ENCODE data around the gene ANKRD39.
A peak's percentile ranks its signal among the peaks of the same experiment; 100 is the strongest.

The ANKRD39 gene

DNA sequence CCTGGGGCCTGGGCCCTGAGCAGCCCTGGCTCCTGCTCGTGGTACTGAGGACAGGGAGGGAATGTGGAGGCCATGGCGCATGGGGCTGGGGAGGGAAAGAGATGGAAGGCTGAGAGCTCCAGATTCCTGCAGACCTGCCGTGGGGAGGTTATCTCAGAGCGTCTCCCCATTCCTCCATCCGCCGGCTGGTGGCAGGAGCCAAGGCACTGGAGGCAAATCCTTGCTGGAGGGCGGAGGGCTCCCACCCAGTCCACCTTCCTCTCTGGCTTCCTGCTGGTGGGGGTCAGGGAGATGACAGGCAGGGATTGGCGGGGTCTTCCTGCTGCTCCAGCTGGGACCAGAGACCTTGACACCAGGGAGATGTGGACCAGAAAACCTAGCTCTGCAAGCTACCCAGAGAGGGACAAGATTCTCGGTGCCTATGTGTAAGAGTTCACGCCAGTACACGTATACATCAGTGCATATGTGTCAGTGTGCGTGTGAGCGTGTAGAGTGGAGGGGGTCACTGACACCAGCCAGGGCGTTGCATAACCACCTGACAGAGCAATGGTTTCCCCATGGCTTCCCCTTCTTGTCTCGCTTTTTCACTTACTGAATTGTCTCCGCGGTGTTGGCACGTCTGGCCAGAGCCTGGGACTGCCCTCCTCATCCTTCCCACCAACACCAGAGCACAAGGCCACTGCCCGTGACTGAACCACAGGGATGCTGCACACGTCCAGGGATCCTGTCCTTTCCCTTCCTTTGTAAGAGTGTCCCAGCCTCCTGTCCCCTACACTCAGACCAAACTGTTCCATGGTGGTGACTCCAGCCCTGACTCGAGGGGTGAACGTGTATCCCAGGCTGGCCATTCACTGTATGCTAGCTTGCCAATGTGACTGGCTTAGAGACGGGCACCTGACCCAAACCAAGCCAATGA lies 27.9 kb upstream of the ANKRD39 start:
- DNase-seq: no peak

DNA sequence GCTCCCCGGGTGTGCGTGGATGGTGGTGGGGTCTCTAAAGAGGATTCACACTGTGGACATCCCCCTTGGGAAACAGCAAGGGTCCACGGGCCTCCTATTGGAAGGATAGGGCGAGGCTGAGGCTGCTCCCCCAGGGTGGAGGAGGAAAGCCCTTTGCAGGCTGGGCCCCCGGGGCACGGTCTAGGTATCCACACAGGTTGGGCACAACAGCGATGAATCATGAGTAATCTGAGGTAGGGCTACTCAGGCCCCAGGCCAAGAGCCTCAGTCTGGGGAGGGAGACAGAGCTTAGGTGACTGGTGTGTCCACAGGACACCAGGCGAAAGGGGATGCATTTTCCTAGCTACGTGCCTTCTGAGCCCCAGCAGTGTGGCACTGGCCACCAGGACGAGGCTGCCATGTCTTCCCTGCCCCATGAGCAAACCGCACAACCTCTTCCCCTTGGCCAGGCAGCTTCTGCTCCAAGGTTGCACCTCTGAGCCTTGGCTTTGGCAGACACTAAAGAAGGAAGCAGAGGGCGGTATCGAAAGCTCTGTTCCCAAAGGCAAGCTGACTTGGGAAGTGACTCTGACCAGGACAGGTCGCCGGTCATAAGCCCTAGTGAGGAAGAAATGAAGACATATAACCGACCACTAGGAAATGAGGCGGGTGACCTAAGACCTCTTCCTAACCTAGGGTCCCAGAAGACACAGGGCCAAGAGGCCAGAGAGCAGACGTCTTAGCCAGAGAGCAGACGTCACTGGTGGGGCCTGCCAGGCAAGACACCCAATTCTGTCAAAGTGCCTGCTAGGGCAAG lies 26.7 kb upstream of the ANKRD39 start:
- no peak for DNase-seq

DNA sequence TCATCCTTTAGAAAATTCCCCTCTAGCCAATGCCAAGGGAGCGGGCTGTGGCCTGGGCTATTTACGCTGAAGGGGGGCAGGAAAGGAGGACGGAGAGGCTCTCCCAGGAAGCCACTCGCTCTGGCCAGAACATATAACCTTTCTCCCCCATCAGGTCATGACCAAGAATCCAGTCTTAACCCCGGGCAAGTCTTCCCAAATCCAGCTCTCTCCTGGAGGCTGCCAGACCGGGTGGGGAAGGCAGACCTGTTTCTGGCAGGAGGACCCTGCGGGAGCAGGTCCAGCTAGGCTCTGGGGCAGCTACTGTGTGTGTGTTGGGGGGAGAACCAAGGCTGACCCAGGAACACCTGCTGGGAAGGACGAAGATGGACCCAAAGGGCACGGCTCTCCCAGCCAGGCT lies 25.5 kb upstream of the ANKRD39 start:
- DNase-seq: no peak

DNA sequence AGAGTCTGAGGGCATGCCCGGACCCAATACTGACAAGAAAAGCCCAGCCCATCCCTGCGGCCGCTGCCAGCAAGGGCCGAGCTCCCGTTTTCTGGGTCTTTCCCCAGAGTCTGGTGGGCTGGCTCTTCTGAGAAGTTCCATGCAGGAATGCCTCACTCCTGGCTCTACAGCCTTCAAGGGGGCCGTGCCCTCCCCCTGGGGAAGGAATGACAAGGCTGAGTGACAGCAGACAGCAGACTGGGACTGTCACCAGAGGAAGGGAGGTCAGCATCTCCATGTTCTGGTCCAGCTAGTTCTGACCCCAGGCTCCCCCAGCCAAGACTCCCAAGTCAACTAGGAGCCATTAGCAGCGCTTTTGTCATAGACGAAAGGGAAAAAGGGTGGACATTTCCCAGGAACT lies 25.1 kb upstream of the ANKRD39 start:
- no peak for DNase-seq

DNA sequence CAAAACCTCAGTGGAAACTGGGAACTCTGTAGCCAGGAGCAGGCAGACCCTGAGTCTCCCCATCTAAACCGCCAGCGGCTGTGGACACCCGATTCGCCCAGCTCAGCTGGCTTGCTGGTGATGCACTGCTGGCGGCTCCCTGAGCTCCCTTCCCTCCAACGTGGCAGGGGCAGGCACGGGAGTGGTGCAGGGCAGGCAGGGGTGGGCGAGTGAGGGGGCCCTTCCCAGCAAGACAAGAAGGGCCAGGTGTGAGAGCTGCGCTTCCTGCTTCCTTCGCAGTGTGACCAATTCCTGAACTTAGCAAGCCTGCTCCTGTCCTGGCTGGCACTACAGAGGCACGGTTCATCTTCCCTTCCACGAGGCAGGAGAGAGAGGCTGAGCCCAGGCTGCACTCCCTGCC lies 24.4 kb upstream of the ANKRD39 start:
- DNase-seq: no peak

DNA sequence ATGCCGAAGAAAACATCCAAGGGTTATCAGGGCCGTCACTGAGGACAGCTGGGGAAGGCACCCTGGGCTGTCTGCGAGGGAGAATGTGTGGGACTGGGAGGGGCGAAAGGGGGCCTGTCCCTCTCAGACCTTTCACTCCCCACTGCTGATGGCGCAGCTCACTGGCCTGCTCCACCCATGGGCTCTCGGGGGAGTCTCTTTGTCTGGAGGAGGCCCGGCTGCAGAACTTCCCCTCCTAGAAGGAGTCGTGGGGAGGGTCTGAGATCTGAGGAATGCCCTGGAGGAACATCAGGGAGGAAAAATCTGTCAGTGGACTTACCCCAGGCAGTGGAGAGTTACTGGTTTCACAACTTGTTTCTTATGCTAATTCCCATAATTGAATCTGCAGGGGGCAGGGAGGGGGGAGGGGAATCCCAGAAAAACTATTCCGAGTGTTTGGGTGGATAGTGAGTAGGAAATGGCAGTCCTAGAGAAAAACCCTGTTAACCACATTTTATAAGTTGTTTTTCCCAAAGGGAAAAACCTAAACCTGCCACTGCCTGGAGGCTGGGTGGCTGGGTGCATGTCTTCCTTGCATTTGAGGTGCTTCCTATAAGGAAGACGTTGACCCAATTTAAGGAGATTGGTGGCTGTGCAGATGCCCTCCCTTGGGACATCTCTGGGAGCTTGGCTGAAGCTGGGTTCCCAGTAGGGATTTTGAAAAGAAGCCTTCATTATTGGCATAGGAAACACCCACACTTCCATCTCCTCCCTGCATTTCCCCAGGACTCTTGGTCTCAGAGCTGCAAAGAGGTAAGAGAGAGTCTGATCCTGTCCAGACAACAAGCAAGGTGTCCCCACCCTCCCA lies 23.8 kb upstream of the ANKRD39 start:
- DNase-seq: no peak

DNA sequence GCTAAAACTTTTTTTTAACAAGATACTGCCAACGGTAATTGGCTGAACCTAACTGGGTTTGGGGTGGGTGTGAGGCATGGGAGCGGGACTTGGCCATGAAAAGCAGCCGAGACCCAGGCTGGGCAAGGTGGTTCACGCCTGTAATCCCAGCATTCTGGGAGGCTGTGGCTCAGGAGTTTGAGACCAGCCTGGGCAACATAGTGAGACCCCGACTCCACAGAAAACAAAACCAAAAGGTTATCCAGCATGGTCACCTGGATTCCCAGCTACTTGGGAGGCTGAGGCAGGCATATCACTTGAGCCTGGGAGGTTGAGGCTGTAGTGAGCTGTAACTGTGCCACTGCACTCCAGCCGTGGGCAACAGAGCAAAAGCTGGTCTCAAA lies 23.1 kb upstream of the ANKRD39 start:
- no peak for DNase-seq

DNA sequence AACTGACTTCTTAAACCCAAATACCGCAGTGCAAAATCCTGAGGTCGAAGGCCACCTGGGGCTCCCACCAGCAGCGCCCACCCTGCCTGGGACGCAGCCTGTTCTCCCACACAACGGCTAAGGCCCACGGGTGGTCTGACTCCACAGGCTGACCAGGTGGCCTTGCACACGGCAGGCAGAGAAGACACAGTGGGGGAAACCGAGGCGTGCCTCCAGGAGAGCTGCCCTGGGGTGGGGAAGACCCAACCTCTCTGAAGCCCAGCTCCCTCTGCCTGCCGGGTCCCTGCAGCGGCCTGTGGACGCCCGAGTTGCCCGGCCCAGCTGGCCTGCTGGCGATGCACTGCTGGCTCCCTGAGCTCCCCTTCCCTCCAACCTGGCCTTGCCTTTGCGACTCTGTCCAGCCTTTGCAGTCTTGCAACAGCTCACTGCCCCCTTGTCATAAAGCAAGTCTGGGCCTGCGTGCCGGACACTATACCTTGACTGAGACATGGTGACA lies 21.8 kb upstream of the ANKRD39 start:
- DNase-seq: no peak

DNA sequence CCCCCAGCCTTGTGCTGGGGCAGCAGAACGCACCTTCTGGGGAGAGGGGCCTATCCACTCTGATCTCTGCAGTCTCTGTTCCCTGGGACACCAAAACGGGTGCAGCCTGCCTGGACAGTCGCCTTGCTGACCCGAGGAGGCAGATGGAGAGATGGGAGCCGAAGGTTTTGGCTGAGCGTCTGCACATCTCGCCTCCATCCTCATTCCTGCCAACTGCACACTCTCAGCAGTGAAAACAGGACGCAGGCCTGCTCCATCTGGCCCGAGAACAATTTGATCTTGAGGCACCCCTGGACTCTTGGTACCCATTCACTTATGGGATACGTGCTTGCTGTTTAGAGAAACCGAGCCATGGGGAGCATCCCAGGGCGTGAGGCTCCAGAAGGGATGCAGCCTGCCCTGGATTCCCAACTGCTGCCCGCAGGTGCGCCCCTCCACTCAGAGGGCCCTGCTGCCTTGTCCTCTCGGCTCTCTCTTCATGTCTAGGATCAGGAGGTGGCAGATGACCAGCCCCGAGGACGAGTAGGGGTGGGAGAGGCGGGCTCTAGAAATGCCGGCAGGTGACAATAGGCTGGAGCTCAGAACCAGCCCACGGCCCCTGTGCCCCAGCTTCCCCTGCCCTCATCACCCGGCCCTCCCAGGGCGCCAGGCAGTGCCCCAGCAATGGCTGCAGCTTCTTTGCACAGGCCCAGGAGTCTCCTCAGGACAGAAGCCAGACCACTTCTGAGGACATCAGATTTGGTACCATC lies 21.2 kb upstream of the ANKRD39 start:
- DNase-seq: no peak

DNA sequence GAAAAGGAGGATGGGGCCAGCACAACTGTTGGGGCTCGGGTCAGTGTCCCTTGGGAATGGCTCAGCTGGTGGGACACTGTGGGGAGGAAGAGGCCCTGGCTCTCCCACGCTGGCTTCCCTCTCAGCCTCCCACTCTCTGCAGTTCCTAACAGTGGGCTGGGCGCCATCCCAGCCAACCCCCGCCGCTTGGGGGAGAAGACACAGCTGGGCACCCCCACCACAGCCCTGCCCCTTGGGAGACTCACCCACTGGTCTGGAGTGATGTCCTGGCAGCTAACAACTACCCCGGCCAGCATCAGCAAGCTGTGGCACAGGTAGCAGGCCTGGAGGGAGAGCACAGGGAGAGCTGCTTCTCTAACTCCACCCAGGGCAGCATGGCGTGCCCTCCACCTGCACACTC lies 20.4 kb upstream of the ANKRD39 start:
- DNase-seq: no peak

DNA sequence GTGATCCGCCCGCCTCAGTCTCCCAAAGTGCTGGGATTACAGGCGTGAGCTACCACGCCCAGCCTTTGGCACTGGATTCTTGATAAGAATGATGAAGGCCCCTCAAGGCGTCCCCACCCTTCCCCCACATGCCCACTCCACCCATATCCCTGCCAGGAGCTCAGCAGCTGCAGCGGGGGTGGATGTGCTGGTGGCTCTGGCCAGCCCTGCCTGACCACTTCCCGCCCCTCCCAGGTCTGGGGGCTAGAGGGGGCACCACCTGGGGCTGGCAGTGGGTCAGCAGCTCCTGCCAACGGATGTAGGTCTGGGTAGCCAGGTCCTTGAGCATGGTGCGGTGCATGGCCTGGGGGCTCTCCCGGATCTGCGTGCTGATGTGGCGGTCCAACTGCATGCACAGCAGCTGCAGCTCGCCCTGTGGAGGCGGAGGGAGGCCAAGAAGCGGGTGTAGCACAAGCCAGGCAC lies 19.8 kb upstream of the ANKRD39 start:
- no peak for DNase-seq

DNA sequence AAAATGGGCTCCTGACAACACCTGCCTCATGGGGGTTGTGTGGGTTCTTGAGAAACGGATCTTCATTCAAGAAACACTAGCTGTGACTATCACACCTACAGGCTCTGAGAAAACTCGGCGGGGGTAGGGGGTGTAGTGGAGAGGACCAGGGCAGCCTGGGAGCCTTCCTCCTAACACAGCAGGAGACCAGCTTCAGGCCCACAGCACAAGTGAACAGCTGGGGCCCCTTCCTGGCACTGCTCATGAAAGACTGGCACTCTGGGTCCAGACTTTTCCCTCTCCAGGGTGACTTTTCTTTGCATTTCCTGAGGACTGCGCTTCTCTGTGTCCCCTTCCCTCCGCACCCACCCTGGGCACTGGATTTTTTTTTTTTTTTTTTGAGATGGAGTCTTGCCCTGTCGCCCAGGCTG lies 19.2 kb upstream of the ANKRD39 start:
- DNase-seq: no peak

DNA sequence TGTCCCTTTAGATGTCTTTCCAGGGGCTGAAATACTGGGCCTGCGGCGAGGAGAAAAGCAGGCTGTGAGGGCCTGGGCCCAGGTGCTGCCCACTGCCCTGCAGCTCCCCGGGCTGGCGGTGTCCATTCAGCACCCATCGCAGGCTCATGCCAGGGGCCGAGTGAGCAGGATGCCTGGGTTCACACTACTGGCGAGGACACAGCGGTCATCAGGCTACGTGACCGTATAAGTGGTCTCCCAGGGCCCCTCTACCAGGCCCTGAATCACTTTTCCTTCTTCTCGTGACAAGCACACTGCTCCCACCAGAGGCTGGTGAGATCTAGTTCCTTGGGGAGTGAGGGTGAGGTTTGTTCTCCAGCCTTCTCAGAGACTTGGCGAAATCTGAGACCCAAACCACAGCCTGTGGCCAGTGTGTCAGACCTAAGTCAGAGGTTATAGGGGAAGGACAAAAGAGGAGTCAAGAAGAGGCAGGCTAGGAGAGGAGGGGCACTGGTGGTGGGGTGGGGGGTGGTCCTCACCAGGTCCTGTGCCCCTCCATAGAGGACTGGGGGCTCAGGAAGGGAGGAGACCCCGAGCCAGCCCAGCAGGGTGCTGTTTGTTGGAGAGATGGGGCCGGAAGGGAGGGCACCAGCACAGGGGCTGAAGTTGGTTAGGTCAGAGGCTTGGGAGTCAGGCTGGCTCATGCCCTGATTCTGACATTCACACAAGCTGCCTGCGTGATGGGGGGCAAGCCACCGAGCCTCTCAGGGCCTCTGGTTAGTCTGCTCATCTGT lies 18.6 kb upstream of the ANKRD39 start:
- no peak for DNase-seq

DNA sequence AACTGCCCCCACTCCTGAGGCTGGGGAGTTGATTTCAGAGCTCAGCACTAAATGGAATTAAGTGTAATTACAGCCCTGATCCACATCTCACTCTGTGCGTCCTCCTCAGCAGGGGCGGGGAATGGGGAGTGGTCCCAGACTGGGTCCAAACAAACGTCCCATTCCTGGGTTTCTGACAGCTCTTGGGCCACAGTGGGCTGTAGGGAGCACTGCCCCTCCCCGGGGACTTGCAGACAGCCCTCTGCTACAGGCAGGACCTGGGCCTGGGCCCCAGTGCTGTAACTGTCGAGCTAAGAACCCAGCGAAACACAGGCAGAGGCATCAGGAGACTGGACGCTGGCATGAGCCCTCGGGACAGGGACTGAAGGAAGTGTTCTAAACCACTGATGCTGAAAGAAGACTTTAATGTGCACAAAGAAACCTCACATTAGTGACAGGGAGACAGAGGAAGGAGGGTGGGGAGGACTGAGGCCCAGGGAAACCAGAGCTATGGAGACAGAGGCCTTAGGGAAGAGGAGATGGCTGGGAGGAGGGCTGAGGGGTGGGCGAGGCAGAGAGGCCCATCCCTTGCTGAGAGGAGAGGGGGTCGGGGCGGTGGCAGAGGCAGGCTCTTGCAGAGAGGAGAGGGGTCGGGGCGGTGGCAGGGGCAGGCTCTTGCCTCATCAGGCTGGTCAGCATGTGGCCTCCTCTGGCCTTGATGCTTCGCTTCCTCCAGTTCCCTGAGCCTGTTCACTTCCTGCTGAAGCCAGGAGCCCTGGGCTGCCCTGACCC lies 17.9 kb upstream of the ANKRD39 start:
- no peak for DNase-seq

DNA sequence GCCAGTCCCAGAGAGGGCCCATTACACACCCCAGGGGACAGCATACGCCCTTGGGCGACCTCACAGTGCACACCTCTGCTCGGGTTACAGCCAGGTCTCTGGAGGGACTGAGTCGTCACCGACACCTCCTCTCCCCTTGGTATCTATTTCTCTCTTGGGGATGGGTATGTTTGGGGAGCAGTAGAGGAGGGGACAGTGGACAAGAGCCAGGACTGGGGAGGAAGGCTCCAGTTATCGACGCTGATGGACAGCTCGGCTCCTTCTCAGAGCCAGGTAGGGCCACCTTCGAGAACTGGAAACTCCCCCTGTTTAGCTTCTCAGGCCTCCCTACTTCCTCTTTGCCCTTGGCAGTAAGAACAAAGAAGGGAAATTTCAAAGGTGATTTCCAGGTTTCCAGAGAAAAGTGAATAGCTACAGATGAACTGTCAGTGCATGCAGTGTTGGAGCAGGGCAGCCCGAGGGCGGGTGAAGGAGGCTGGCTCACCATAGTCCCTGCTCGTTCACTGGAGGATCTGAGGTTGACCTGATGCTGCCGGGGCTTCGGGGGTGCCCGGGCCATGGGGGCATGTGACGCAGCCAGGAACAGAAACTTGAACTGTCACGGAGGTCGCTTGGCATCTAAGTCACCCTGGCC lies 16.5 kb upstream of the ANKRD39 start:
- no peak for DNase-seq

DNA sequence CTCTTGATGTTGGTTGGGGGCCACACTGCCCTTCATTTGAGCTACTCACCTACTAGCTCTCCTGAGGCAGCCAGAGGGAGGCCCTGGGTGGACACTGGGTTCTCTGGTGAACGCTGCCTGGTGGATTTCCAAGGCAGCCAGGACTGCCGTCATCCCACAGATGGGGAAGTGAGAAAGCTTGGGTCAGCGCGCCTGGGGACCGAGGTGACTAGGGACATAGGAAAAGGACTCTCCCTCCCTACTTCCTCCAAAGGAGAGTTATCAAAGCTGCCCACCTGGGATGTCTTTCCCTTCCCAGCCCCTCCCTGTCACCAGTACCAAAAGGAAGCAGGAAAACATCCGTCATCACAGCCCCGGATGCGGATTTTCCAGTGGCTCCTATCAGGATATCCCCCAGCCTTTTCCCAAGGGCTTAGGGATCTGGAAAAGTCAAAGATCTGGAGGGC lies 15.9 kb upstream of the ANKRD39 start:
- no peak for DNase-seq

DNA sequence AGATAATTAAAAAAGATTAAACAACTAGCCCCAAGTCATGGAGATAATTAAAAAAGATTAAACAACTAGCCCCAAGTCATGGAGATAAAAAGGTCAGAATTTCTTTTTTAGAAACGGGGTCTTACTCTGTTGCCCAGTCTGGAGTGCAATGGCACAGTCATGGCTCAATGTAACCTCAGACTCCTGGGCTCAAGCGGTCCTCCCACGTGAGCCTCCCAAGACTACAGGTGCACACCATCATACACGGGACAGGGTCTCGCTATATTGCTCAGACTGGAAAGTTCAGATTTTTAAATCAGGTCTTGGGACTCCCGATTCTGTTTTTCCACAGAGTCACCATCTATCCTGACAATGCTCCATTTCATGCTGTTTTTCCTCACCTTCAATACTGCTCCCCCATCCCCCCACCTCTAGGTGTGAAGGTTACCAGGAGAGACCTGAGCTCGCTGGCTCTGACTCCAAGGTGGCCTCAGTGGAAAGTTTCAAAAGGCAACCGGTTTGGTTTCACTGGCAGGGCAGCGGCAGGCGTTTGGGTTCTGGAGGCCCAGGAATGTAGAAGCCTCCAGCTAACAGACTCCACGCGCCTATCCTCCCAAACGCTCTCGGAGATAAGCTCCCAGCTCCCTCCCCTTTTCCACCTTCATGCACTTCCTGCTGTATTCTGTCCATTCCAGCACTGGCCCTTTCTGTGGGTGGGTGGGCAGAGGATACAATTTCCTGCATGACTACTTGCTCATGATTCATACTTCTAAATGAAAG lies 15.0 kb upstream of the ANKRD39 start:
- DNase-seq: no peak

DNA sequence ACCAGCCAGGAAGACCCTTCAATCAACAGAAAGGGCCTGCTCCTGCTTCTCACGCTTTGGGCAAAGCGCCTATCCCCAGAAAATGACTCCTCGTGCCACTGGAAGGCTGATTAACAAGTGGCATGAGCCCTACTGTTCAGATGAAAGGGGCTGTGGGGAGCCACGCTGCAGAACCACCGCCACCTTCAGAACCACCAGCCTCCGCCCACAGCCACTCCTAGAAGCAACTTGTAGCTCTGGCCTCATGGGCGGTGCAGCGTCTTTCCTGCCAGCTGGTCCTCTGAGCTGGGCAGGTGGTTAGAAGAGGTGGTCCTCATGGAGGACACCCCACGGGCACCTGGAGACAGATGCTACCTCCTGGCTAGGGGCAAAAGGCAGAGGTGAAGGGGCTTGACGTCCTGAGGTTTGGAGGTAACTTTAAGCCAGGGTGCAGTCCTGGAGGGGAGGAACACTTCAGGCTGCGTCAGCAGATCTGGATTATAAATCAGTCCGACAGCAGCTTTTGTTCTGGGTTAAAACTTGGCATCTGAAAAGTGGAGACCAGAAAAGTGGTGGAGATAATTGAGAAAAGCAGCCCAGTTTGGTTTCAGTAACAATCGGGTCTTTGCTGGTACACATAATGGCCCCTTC lies 12.9 kb upstream of the ANKRD39 start:
- DNase-seq: peak; percentile 15
